RWPE2 (cell line): Measurements from ENCODE around the gene ZNF552.
"Not testable (repeated sequence)": the region's sequence is repeated elsewhere in the genome, so short reads cannot be mapped to it uniquely, and the experiment has no call there.

Experiments
- ATAC-seq: fragments of 200-7000 bp; cut with Tn5 transposase; 3 replicates; pipeline ENCODE4 v1.9.1; 2021; ENCODE audit warnings: low read depth
- DNase-seq: peaks from one replicate; pipeline ENCODE4 v3.0.0-alpha.2; 2020; ENCODE audit warnings: low spot score
- H3K27ac ChIP-seq: fragments of 450-650 bp; 2 replicates; pipeline ENCODE4 v1.5.1; 2017; ENCODE audit warnings: mild to moderate bottlenecking; ENCODE audit not compliant: poor library complexity, severe bottlenecking
- H3K27me3 ChIP-seq: fragments of 250-450 bp; sonication (Bioruptor Pico); 2 replicates; pipeline ENCODE4 v1.5.1; 2021; ENCODE audit warnings: mild to moderate bottlenecking, moderate library complexity; ENCODE audit not compliant: insufficient read depth, poor library complexity, severe bottlenecking
- H3K36me3 ChIP-seq: fragments of 250-450 bp; sonication (Bioruptor Pico); 2 replicates; pipeline ENCODE4 v1.5.1; 2020; ENCODE audit warnings: low read depth, mild to moderate bottlenecking, moderate library complexity
- H3K4me1 ChIP-seq: fragments of 250-450 bp; sonication (Bioruptor Pico); 2 replicates; pipeline ENCODE4 v1.5.1; 2021; ENCODE audit warnings: mild to moderate bottlenecking, moderate library complexity; ENCODE audit not compliant: insufficient read depth, poor library complexity, severe bottlenecking
- H3K4me3 ChIP-seq: fragments of 250-450 bp; sonication (Bioruptor Pico); 2 replicates; pipeline ENCODE4 v1.5.1; 2021; ENCODE audit warnings: mild to moderate bottlenecking, moderate library complexity; ENCODE audit not compliant: severe bottlenecking
- H3K9me3 ChIP-seq: fragments of 250-450 bp; sonication (Bioruptor Pico); 2 replicates; pipeline ENCODE4 v1.5.1; 2021; ENCODE audit warnings: mild to moderate bottlenecking, moderate library complexity; ENCODE audit not compliant: severe bottlenecking
- TF ChIP-seq, protein P1 (sequence below): fragments of 450-650 bp; IDR thresholded peaks from one replicate; pipeline ENCODE4 v1.5.1; 2017; ENCODE audit warnings: mild to moderate bottlenecking, moderate library complexity; ENCODE audit not compliant: poor library complexity, severe bottlenecking

Gene ZNF552

DNA sequence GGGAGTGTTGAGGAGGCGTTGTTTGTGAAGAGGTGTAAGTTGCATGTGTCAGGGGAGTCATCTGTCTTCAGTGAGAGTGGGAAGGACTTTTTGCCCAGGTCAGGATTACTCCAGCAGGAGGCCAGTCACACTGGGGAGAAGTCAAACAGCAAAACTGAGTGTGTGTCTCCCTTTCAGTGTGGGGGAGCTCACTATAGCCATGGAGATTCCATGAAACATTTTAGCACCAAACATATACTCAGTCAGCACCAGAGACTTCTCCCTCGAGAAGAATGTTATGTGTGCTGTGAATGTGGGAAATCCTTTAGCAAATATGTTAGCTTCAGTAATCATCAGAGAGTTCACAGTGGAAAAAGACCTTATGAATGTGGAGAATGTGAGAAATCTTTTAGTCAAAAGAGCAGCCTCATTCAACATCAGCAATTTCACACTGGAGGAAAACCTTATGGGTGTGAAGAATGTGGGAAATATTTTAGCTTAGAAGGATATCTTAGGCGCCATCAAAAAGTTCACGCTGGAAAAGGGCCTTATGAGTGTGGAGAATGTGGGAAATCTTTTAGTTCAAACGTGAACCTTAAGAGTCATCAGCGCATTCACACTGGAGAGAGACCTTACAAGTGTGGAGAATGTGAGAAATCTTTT is 26.5 kb upstream of the ZNF552 start:
- Histone ChIP-seq H3K27me3 (no peaks in the 10 kb centered on the region), H3K27ac (no peak overlapping the region), H3K4me3 (no peak overlapping the region), H3K9me3 (no peaks in the 10 kb centered on the region), H3K36me3 (peaks cover 56% of the 10 kb centered on the region), H3K4me1 (no peaks in the 10 kb centered on the region)
- ATAC-seq (no peak), DNase-seq (no peak)
- TF ChIP-seq, protein P1, sequence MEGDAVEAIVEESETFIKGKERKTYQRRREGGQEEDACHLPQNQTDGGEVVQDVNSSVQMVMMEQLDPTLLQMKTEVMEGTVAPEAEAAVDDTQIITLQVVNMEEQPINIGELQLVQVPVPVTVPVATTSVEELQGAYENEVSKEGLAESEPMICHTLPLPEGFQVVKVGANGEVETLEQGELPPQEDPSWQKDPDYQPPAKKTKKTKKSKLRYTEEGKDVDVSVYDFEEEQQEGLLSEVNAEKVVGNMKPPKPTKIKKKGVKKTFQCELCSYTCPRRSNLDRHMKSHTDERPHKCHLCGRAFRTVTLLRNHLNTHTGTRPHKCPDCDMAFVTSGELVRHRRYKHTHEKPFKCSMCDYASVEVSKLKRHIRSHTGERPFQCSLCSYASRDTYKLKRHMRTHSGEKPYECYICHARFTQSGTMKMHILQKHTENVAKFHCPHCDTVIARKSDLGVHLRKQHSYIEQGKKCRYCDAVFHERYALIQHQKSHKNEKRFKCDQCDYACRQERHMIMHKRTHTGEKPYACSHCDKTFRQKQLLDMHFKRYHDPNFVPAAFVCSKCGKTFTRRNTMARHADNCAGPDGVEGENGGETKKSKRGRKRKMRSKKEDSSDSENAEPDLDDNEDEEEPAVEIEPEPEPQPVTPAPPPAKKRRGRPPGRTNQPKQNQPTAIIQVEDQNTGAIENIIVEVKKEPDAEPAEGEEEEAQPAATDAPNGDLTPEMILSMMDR: no peak

- not testable (repeated sequence) for H3K4me3 ChIP-seq, H3K27ac ChIP-seq, H3K9me3 ChIP-seq, H3K4me1 ChIP-seq, ATAC-seq, H3K27me3 ChIP-seq, DNase-seq
- peaks cover 41% of the 10 kb centered on the region for H3K36me3 ChIP-seq
Observed at GRCh38 chr19:57838622-57839191, 24.0 kb upstream of the ZNF552 start.

DNA sequence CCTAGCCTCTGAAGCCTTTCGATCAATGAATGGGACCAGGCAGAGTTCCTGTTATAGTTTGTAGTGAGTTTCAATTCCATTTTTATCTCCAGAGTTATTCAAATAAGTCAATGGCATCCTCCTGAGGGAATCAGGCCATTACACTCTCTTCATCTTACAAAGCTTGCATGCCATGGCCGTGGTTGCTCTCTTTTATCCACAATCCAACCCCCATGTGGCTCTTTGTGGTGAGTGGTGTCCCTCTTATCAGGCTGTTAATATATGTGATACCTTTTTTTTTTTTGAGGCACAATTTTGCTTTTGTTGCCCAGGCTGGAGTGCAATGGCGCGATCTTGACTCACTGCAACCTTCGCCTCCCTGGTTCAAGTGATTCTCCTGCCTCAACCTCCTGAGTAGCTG is 22.3 kb upstream of the ZNF552 start:
- H3K27ac ChIP-seq, H3K4me3 ChIP-seq, ATAC-seq, DNase-seq, H3K4me1 ChIP-seq, H3K27me3 ChIP-seq, H3K9me3 ChIP-seq: not testable (repeated sequence)
- peaks cover 33% of the 10 kb centered on the region for H3K36me3 ChIP-seq

GRCh38 chr19:57830071-57830602 is 15.4 kb upstream of the ZNF552 start, which contains the start of gene ZNF587B:
ZNF587B (plus strand) TSS chr19:57830299; CDS start chr19:57830529, 230 bp downstream.
- Histone ChIP-seq H3K4me1 (peaks cover 3% of the 10 kb centered on the region), H3K27me3 (no peaks in the 10 kb centered on the region), H3K27ac (peak within 1 kb of the TSS; percentile 9), H3K4me3 (peak within 1 kb of the TSS; percentile 33), H3K9me3 (no peaks in the 10 kb centered on the region), H3K36me3 (peaks cover 41% of the 10 kb centered on the region)
- DNase-seq (no peak), ATAC-seq (peak; percentile 80)
- TF ChIP-seq, protein P1: peak; percentile 25

GRCh38 chr19:57829316-57829715 is 14.6 kb upstream of the ZNF552 start:
- Histone ChIP-seq H3K36me3 (peaks cover 44% of the 10 kb centered on the region), H3K27me3 (no peaks in the 10 kb centered on the region), H3K4me3 (no peak overlapping the region), H3K27ac (no peak overlapping the region), H3K9me3 (no peaks in the 10 kb centered on the region), H3K4me1 (peaks cover 3% of the 10 kb centered on the region)
- DNase-seq (no peak), ATAC-seq (no peak)
- TF ChIP-seq, protein P1: no peak
